NB4 (cell line): ENCODE results near the gene CNTNAP2.

Experiments used
- CTCF ChIP-seq: IDR thresholded peaks from one replicate; pipeline ENCODE4 v1.5.1; 2012; ENCODE audit warnings: low read depth, low read length
- POLR2A ChIP-seq: IDR thresholded peaks from 2 replicates; pipeline ENCODE4 v1.6.1; 2011; ENCODE audit warnings: mild to moderate bottlenecking; ENCODE audit not compliant: insufficient read length; ENCODE audit errors: extremely low read depth

GRCh38 chr7:147510923-147511322 is 1394.3 kb downstream of the CNTNAP2 start:
- no peak for TF ChIP-seq POLR2A
- no peak for TF ChIP-seq CTCF
